Activated CD4-positive, alpha-beta T cell treated with anti-CD3 and anti-CD28 coated beads for 48 hours (primary cell): ENCODE measurements around the gene TFDP2.
"Not testable (repeated sequence)": the region's sequence is repeated elsewhere in the genome, so short reads cannot be mapped to it uniquely, and the experiment has no call there.

Experiments used
- DNase-seq: peaks from one replicate; pipeline ENCODE4 v3.0.0-alpha.2; 2020

TFDP2 gene

GRCh38 chr3:142124243-142124642, 25.1 kb downstream of the TFDP2 start:
- DNase-seq = no peak

- DNase-seq = no peak
These were observed 28.6 kb downstream of the TFDP2 start for GRCh38 chr3:142120707-142121106.

GRCh38 chr3:142118911-142119310, 30.4 kb downstream of the TFDP2 start:
- no peak for DNase-seq

GRCh38 chr3:142117056-142117851, 32.1 kb downstream of the TFDP2 start:
- DNase-seq = no peak

- no peak for DNase-seq
These were observed 33.3 kb downstream of the TFDP2 start for GRCh38 chr3:142115867-142116668.

- DNase-seq = no peak
These were observed 36.7 kb downstream of the TFDP2 start for GRCh38 chr3:142112601-142113000.

- no peak for DNase-seq
These were observed 42.8 kb downstream of the TFDP2 start for GRCh38 chr3:142106548-142106947.

GRCh38 chr3:142105991-142106390, 43.4 kb downstream of the TFDP2 start:
- DNase-seq = no peak

GRCh38 chr3:142104763-142105162, 44.6 kb downstream of the TFDP2 start:
- DNase-seq = no peak

- DNase-seq = no peak
These were observed 50.4 kb downstream of the TFDP2 start for GRCh38 chr3:142098964-142099363.

GRCh38 chr3:142097099-142097843, 52.1 kb downstream of the TFDP2 start:
- no peak for DNase-seq

- no peak for DNase-seq
These were observed 53.5 kb downstream of the TFDP2 start for GRCh38 chr3:142095841-142096240.

- not testable (repeated sequence) for DNase-seq
These were observed 60.4 kb downstream of the TFDP2 start for GRCh38 chr3:142088925-142089324.

- no peak for DNase-seq
These were observed 60.8 kb downstream of the TFDP2 start for GRCh38 chr3:142088522-142088921.

- DNase-seq = no peak
These were observed 61.7 kb downstream of the TFDP2 start for GRCh38 chr3:142087676-142088075.

- DNase-seq = no peak
These were observed 62.7 kb downstream of the TFDP2 start for GRCh38 chr3:142086581-142087090.

- DNase-seq = no peak
These were observed 68.2 kb downstream of the TFDP2 start for GRCh38 chr3:142081178-142081577.

- DNase-seq = no peak
These were observed 71.4 kb downstream of the TFDP2 start for GRCh38 chr3:142077859-142078500.

- no peak for DNase-seq
These were observed 72.0 kb downstream of the TFDP2 start for GRCh38 chr3:142077155-142077858.

GRCh38 chr3:142075656-142076055, 73.7 kb downstream of the TFDP2 start:
- not testable (repeated sequence) for DNase-seq

GRCh38 chr3:142072816-142073215, 76.5 kb downstream of the TFDP2 start:
- no peak for DNase-seq

- DNase-seq = no peak
These were observed 83.4 kb downstream of the TFDP2 start for GRCh38 chr3:142065932-142066331.
